ENCODE data around the gene MAP3K15.

MAP3K15 gene

DNA sequence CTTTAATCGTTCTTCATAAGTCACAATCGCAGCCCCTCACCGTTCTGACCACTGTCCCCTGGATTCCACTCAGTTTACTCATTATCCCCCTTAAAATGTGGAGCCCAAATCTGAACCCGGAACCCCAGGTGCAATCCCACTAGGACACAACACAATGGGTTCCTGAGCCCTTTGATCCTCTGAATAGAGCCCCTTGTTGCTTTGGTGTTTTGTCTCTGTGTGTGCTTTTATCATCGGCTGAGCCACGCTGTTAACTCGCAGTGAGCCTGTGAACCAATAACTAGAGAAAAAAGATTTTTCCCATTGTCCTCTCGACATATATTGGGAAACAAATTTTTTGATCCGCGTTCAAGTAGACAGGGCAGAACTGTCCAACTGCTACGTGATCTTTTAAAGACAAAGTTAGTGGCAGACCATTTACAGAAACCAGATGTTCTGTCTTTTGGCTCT, 172.2 kb downstream of the MAP3K15 start:
- Histone ChIP-seq H3K9ac (ENCODE audit: low read length) (peak overlapping the region; percentile 79), H2AFZ (ENCODE audit: low read length) (no peak overlapping the region), H3K27me3 (ENCODE audit: insufficient read depth, low read length) (no peaks in the 10 kb centered on the region), H3F3A (ENCODE audit: insufficient read depth, low read length) (no peaks in the 10 kb centered on the region), H3K4me3 (ENCODE audit: low read depth, low read length, poor library complexity, severe bottlenecking) (peak overlapping the region; percentile 80), H3K79me2 (ENCODE audit: insufficient read depth, low read length) (peaks cover 29% of the 10 kb centered on the region), H3K4me1 (ENCODE audit: insufficient read depth, low read length, severe bottlenecking) (peaks cover 35% of the 10 kb centered on the region), H3K27ac (ENCODE audit: low read depth, low read length, poor library complexity, severe bottlenecking) (peak overlapping the region; percentile 37), H3K9me3 (ENCODE audit: low read length) (no peaks in the 10 kb centered on the region), H3K36me3 (ENCODE audit: insufficient read depth, low read length) (no peaks in the 10 kb centered on the region), H4K20me1 (ENCODE audit: insufficient read depth, low read length) (no peaks in the 10 kb centered on the region), H3K9me2 (ENCODE audit: low read depth, low read length) (no peaks in the 10 kb centered on the region), H3K4me2 (ENCODE audit: low read length) (peak overlapping the region; percentile 88)
- TF ChIP-seq, protein P1, sequence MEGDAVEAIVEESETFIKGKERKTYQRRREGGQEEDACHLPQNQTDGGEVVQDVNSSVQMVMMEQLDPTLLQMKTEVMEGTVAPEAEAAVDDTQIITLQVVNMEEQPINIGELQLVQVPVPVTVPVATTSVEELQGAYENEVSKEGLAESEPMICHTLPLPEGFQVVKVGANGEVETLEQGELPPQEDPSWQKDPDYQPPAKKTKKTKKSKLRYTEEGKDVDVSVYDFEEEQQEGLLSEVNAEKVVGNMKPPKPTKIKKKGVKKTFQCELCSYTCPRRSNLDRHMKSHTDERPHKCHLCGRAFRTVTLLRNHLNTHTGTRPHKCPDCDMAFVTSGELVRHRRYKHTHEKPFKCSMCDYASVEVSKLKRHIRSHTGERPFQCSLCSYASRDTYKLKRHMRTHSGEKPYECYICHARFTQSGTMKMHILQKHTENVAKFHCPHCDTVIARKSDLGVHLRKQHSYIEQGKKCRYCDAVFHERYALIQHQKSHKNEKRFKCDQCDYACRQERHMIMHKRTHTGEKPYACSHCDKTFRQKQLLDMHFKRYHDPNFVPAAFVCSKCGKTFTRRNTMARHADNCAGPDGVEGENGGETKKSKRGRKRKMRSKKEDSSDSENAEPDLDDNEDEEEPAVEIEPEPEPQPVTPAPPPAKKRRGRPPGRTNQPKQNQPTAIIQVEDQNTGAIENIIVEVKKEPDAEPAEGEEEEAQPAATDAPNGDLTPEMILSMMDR (IDR thresholded peaks at IDR 0.05; ENCODE audit: low read length): no peak
- TF ChIP-seq EZH2 (IDR thresholded peaks at IDR 0.05; ENCODE audit: borderline replicate concordance, low read length): no peak

DNA sequence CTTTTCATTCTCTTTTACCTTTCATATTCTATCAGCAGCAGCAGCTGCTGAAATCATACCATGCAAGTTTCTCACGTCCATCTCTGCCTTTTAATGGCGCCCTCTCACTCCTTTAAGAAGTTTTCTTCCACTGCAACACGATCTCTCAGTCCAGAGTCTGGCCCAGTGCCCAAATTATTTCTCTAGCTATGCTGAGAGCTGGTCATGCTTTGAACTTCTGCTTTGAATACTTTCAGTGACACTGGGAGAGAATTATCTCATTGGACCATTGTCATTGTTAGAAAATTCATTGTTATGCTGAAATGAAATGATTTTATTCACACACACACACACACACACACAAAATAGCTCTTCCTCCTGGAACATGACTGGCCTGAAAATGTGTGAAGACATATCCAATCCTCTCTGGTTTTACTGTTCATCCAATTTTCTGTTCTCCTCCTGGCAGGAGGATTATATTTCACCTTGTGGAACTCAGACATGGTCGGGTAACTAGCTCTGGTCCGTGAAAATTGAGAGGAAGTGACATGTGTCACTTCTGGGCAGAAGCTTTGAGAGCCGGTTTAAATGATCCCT, 172.9 kb downstream of the MAP3K15 start:
- TF ChIP-seq, protein P1 (IDR thresholded peaks at IDR 0.05; ENCODE audit: low read length): no peak
- TF ChIP-seq EZH2 (IDR thresholded peaks at IDR 0.05; ENCODE audit: borderline replicate concordance, low read length): no peak
- H3K9ac ChIP-seq (ENCODE audit: low read length): peak overlapping the region; percentile 79; the same call in 1 of the 2 replicates

DNA sequence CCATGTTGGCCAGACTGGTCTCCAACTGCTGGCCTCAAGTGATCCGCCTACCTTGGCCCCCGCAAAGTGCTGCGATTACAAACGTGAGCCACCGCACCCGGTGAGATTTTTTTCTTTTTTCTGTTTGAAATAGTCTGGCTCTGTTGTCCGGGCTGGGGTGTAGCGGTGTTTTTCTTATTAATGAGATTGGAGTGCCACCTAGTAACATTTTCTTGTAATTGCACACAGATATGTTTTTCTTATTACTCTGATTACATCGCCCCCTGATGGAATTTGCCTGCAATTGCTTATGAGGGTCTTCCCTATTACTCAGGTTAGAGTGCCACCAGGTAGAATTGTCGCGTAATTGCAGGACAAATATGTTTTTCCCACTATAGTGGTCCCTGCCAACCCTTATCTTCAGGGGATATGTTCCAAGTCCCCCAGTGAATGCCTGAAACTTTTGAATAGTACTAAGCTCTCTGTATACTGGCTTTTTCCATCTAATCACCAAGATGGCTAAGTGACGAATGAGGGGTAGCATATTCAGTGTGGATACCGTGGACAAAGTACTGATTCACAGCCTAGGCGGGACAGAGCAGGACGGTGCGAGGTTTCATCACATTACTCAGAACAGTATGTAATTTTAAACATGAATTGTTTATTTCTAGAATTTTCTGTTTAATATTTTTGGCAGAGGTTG, 180.2 kb downstream of the MAP3K15 start:
- no peaks in the 10 kb centered on the region for H3F3A ChIP-seq (ENCODE audit: insufficient read depth, low read length)
- no peak for TF ChIP-seq EZH2 (IDR thresholded peaks at IDR 0.05; ENCODE audit: borderline replicate concordance, low read length)
- TF ChIP-seq, protein P1 (IDR thresholded peaks at IDR 0.05; ENCODE audit: low read length): peak; percentile 86
- no peaks in the 10 kb centered on the region for H3K79me2 ChIP-seq (ENCODE audit: insufficient read depth, low read length)
- no peaks in the 10 kb centered on the region for H4K20me1 ChIP-seq (ENCODE audit: insufficient read depth, low read length)
- H3K9me2 ChIP-seq (ENCODE audit: low read depth, low read length): no peaks in the 10 kb centered on the region
- no peaks in the 10 kb centered on the region for H3K4me1 ChIP-seq (ENCODE audit: insufficient read depth, low read length, severe bottlenecking)
- no peak overlapping the region for H2AFZ ChIP-seq (ENCODE audit: low read length)
- H3K9me3 ChIP-seq (ENCODE audit: low read length): no peaks in the 10 kb centered on the region
- H3K9ac ChIP-seq (ENCODE audit: low read length): no peak overlapping the region
- H3K27ac ChIP-seq (ENCODE audit: low read depth, low read length, poor library complexity, severe bottlenecking): no peak overlapping the region
- H3K4me3 ChIP-seq (ENCODE audit: low read depth, low read length, poor library complexity, severe bottlenecking): peak overlapping the region; percentile 52
- H3K36me3 ChIP-seq (ENCODE audit: insufficient read depth, low read length): no peaks in the 10 kb centered on the region
- no peaks in the 10 kb centered on the region for H3K27me3 ChIP-seq (ENCODE audit: insufficient read depth, low read length)
- H3K4me2 ChIP-seq (ENCODE audit: low read length): peak overlapping the region; percentile 57

More for the DNA sequence above, 172.9 kb downstream of the MAP3K15 start:
- Histone ChIP-seq H3K27ac (ENCODE audit: low read depth, low read length, poor library complexity, severe bottlenecking) (no peak overlapping the region), H3K4me1 (ENCODE audit: insufficient read depth, low read length, severe bottlenecking) (peaks cover 35% of the 10 kb centered on the region), H3K79me2 (ENCODE audit: insufficient read depth, low read length) (peaks cover 24% of the 10 kb centered on the region), H3K4me2 (ENCODE audit: low read length) (peak overlapping the region; percentile 88; the same call in 1 of the 2 replicates), H3K4me3 (ENCODE audit: low read depth, low read length, poor library complexity, severe bottlenecking) (no peak overlapping the region), H4K20me1 (ENCODE audit: insufficient read depth, low read length) (no peaks in the 10 kb centered on the region), H3K9me2 (ENCODE audit: low read depth, low read length) (no peaks in the 10 kb centered on the region), H3K27me3 (ENCODE audit: insufficient read depth, low read length) (no peaks in the 10 kb centered on the region), H2AFZ (ENCODE audit: low read length) (no peak overlapping the region), H3K9me3 (ENCODE audit: low read length) (no peaks in the 10 kb centered on the region), H3K36me3 (ENCODE audit: insufficient read depth, low read length) (no peaks in the 10 kb centered on the region), H3F3A (ENCODE audit: insufficient read depth, low read length) (no peaks in the 10 kb centered on the region)

Measured in OCI-LY1 (cell line).